Measurements from ENCODE around the gene SHROOM3.
"Not testable (repeated sequence)": the region's sequence is repeated elsewhere in the genome, so short reads cannot be mapped to it uniquely, and the experiment has no call there.

Gene SHROOM3

GRCh38 chr4:76434901-76435527 lies at the start of gene SHROOM3:
SHROOM3 (plus strand) TSS chr4:76435229; CDS start chr4:76436053, 824 bp downstream.
- no peak for DNase-seq

- DNase-seq: no peak
Measured at GRCh38 chr4:76385974-76386373, 49.1 kb upstream of the SHROOM3 start.

GRCh38 chr4:76386566-76387305 lies 48.3 kb upstream of the SHROOM3 start:
- DNase-seq: no peak

- no peak for DNase-seq
Measured at GRCh38 chr4:76388160-76388908, 46.7 kb upstream of the SHROOM3 start.

- no peak for DNase-seq
Measured at GRCh38 chr4:76401654-76402053, 33.4 kb upstream of the SHROOM3 start.

DNA sequence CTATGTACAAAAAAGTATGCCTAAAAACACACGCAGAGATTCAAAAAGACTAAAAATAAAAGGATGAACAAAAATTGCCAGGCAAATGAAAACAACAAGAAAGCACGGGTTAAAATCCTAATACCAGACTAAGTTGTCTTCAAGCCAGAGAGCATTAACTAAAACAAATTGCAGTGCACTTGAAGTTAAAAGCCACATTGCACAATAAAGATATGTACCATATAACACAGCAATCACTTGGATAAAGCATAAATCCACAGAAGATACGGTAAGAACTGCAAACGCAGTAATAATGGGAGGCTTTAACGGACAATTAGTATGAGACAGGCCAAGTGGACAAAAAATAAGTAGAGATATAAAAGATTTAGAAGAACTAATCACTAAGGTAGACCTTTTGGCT lies 28.9 kb upstream of the SHROOM3 start:
- DNase-seq: no peak

- no peak for DNase-seq
Measured at GRCh38 chr4:76407440-76408119, 27.4 kb upstream of the SHROOM3 start.

DNA sequence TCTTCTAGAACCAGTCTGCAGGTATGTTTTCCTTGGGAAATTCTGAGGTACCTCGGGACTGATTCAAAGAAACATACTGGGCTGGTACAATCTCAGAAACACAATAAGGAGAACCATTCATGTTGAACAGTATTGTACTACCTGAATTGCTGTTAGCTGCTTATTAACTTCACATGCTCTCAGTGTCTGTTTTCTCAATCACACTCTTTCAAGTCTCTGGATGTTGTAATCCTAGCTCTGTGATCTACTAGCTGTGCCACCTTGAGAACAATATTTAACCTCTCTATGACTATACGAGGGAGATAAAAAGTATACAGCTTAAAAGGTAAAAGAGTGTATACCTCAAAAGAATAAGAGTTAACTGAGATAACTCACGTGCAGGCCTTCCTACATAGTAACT lies 24.4 kb upstream of the SHROOM3 start:
- no peak for DNase-seq

GRCh38 chr4:76420188-76420761 lies 14.8 kb upstream of the SHROOM3 start:
- DNase-seq: no peak

DNA sequence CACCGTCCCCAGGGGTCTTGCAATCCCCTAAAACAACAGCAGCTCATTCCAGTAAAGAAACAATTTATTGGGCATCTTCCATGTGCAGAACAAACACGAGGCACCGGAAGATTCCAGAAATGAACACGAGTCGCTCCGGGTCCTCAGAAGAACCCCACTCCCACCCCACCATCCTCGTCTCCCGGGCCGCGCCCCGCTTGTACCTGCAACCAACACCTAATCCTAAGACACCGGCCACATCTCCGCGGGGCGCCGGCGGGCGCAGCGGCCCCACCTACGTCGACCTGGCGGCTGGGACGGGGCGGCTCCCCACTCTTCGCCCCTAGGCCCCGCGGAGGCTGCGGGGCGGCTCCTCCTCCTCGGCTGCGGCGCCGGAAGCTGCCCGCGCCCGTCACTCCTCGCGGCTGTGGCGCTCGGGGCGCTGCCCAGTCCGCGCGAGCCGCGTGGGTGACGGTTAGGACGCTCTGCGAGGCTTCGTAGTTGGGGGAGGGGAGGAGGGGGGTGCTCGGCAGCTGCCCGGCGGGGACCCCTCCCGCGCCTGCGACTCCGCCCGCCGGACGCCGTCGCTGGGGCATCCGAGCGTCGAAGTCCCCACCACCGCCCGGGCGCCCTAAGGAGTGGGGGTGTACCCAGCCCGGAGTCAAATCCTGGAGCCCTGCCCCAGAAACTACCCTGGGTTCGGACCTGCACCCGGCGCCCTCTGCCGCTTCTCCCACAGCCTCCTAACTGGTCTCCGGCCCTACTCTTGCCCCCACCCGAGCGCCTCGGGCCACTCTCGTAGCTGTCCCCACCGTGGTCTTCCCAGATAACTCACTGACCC lies 14.1 kb upstream of the SHROOM3 start, which contains the start of gene CCDC158:
TSS of gene CCDC158 (minus strand) at position 380 of the 820 bp plus-strand sequence. CDS start 17,934 bp downstream, outside the sequence.
- DNase-seq: peak; percentile 43

DNA sequence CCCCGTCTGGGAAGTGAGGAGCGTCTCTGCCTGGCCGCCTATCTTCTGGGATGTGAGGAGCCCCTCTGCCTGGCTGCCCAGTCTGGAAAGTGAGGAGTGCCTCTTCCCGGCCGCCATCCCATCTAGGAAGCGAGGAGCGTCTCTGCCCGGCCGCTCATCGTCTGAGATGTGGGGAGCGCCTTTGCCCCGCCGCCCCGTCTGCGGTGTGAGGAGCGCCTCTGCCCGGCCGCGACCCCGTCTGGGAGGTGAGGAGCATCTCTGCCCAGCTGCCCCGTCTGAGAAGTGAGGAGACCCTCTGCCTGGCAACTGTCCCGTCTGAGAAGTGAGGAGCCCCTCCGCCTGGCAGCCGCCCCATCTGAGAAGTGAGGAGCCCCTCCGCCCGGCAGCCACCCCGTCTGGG lies 11.9 kb upstream of the SHROOM3 start:
- not testable (repeated sequence) for DNase-seq

DNA sequence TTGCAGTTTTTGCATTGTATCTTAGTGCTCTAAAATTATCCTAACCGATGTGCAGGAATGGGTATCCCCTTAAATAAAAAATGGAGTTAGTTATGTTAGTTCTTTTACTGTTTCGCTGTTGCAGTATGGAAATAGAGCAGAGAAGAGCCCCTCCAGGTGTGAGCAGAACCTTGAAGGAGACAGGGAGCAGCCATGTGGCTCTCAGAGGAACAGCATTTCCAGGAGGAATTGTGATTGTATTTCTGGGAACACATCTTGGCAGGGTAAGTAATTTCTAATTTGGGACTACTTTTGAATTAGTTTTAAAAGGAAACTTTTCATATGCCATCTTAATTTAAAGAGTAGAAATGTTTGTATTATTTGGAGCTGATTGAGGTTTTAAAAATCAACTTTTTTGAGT lies 8.8 kb upstream of the SHROOM3 start:
- DNase-seq: no peak

DNA sequence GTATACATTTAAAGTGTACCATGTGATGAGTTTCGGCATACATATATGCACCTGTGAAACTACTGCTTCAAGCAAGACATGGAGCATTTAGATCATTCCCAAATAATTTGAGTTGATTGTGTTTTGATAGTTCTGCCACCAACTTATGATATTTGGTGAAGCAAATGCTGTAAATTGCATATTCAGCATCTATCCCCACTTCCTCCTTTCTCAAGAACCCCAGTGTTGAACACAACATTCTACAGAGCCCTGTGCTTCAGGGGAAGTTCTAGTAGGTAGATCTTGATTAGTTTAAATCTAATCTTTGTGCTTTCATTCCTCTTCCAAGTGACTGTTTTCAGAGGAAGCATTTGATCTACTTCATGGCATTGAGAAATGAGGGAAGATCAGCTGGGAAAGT lies 5.4 kb upstream of the SHROOM3 start:
- DNase-seq: no peak

DNA sequence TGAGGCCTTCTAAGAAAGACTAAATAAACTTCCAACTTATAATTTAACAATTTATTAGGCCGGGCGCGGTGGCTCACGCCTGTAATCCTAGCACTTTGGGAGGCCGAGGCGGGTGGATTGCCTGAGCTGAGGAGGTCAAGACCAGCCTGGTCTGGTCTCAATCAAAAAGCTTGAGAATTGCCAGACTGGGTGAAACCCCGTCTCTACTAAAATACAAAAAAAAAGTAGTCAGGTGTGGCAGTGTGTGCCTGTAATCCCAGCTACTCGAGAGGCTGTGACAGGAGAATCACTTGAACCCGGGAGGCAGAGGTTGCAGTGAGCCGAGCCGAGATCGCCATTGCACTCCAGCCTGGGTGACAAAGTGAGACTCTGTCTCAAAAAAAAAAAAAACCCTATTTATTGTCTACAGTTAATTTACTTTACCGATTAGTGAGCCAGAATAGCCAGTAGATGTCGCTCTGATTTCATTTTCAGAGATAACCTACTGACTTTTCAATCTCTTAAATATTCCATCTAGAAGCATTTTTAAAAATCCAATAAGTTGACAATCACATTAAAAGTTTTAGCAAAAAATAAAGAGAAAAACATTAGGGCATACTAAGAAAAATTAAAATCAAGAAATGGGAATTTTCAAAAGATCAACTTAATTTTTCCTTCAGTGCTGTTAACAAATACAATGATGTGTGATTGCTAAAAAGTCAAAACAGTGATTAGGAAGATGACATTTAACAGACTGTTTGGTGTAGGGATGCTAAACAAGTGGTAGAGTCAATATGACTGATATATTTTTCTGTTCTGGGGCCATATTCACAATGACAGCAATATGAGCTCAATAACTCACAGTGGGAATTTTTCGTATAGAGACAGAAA lies 4.3 kb upstream of the SHROOM3 start:
- DNase-seq: no peak

DNA sequence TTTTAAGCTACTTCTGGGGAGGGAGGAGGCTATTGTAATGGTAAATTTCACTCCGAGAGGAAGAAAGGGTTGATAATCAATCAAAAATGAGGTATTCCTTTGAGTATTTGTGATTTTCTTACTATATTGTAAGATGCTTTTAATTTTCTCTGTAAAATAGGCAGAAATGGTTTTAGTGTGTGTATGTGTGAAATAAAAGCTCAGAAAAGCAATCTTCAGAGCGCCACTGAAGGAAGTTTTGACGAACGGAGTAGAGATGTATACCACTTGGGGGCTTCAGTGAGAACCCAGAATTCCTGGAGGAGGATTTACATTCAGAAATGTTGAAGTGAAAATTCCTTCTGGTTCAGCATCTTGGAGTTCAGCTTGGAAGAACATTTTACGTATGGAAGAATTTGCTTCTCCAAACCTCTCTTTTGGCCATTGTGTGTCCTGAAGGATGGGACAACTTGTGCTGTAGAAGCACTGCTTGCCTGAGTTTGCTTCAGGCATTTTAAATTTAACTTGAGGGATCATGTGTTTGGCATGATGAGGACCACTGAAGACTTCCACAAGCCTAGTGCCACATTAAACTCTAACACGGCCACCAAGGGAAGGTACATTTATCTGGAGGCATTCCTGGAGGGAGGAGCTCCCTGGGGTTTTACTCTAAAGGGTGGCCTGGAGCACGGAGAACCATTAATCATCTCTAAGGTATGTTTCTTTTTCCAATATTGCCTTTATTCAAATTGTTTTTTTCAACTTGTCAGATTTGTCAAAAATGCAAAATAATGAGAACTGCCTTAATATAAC lies 695 bp downstream of the SHROOM3 start:
- no peak for DNase-seq

DNA sequence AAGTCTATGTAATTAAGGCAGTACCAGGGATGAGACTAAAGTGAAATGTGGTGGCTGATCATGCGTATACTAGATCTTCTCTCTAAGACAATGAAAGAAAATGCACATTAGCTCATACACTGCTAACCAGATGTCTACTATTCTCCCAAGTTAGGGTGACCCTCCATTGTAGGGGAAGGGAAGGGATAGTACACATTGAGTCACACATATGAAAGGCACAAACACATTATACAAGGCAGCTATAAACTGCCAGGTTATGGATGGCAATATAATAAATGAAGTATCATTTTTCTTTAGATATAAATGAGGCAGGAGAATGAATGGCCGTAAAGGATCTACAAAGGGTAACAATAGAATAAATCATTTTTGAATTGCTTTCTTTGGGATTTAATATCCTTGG lies 4.5 kb downstream of the SHROOM3 start:
- DNase-seq: no peak

DNA sequence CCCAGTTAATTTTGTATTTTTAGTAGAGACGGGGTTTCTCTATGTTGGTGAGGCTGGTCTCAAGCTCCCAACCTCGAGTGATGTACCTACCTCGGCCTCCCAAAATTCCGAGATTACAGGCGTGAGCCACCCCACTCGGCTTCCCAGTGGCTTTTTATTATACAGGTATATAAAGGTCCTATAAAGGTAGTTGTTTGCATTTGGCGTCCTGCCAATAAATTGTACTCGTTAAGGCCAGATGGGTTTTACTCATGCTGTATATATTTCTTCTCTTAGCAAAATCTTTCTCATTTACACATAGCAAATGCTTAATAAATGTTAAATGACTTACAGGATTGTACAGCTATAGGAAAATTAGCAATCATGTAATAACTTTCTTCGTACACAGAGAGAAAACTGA lies 6.9 kb downstream of the SHROOM3 start:
- DNase-seq: no peak

DNA sequence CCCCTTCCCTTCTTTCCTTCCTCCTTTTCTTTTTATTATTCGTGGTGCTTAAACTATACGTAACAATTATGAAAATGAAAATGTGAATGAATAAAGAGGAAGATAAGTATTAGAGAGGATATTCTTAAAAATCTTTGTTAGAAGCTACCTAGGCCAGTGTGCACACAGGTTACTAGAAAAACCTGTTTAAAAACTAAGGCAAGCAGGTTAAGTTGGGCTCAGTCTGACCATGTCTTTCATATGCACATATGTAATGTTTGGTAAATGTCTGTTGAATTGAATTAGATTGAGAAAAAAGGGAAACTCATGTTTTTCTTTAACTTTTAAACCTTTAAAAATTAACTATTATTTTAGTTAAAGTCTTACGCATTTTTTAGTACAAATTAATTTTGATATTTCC lies 7.8 kb downstream of the SHROOM3 start:
- DNase-seq: no peak

- no peak for DNase-seq
Measured at GRCh38 chr4:76443376-76443775, 8.3 kb downstream of the SHROOM3 start.

GRCh38 chr4:76445911-76446310 lies 10.9 kb downstream of the SHROOM3 start:
- DNase-seq: no peak
